NB4 (cell line): ENCODE results near the gene L3MBTL3.

Source experiments
- CTCF ChIP-seq: IDR thresholded peaks from one replicate; pipeline ENCODE4 v1.5.1; 2012; ENCODE audit warnings: low read depth, low read length
- MAX ChIP-seq: IDR thresholded peaks from 2 replicates; pipeline ENCODE4 v1.6.1; 2011; ENCODE audit warnings: low read depth, low read length

GRCh38 chr6:130143709-130144108 lies 125.3 kb downstream of the L3MBTL3 start:
- TF ChIP-seq MAX (no peak), CTCF (no peak)
